ENCODE results near the gene TMEM45A.
"Not testable (repeated sequence)": the region's sequence is repeated elsewhere in the genome, so short reads cannot be mapped to it uniquely, and the experiment has no call there.

Gene TMEM45A

DNA sequence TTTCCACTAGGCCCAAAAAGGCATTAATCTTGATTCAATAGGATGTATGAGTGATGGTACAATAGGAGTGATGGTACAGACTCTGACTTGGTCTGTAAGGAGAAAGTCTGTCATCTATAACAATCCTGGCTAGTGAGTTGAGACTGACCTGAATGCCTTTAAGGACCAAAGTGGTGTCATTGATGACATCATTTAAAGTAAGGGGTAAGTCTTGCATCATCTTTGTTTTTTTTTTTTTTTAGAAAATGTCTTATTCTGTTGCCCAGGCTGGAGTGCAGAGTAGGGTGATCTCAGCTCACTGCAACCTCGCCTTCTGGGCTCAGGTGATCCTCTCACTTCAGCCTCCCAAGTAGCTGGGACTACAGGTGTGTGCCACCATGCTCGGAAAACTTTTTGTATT lies 5.6 kb upstream of the TMEM45A start:
- DNase-seq, result no peak

DNA sequence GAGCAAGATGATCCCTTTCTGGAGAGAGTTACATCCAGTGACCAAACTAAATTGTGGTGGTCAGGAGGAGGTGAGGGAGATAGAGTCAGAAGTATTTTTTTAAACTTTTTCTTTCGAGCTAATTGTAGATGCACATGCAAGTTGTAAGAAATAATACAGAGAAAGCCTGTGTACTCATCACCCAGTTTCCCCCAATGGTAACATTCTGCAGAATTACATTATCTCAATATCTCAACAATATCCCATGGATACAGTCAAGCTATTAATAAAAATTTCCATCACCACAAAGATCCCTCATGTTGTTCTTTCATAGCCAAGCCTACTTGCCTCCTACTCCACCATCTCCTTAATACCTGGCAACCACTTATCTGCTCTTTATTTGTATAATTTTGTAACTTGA lies 3.3 kb upstream of the TMEM45A start:
- DNase-seq, result no peak

DNA sequence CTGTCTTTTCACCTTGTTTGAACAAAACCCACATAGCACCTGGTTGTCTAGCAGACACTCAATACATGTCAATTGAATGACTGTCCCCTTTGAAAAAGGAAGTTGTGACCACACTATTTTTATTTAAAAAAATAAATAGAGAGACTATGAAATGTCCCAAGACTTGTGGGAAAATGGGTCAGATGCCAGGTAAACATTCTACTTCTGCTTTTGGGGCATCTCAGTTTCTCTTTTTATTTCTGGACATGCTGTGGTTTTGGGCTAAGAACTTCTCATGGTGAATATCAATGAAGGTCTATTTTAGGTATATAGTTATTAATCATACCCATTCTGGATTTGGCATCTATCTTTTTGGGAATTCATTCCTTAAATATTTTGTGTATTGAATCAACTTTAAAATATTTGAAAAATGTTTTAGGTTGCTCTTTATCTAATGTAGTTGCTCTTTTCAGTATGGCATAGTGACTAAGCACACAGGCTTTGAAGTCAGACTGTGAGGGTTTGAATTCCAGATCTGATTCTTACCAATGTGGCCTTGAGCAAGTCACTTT lies 4.4 kb downstream of the TMEM45A start:
- DNase-seq, result no peak

DNA sequence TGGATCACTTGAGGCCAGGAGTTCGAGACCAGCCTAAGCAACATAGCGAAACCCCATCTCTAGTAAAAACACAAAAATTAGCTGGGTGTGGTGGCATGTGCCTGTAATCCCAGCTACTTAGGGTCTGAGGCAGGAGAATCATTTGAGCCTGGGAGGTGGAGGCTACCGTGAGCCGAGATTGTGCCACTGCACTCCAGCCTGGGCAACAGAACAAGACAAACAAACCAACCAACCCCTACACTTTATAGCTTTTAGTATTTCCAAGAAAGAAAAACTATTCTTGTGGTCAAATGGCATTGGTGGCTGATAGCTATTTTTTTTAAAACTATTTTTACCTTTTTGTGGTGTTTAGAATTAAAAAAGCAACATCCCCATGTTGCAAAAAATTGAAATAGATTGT lies 7.2 kb downstream of the TMEM45A start:
- DNase-seq, result no peak

DNA sequence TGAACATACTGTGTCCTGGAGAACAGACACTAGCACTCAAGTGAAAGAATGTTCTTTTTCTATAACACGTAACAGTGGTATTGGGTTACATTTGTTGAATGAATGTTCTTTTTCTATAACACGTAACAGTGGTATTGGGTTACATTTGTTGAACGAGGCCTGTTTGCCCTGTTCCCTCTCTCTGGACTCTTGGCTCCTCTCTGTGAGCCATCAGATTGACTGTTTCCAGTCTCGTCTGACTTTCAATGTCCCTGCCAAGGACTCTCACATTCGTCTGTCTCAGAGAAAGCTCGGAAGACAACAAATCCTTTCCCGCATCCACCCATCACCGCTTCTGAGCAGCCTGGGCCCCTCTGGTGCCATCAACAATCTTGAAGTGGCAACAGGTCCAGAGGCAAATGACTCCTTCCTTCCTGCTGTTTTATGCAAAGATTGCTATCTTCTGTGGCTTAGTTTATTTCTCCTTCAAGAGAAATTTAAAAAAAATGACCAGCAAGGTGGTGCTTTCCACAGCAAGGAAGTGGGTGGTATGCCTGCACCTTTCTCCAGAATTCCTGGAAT lies 8.0 kb downstream of the TMEM45A start:
- no peak for DNase-seq

DNA sequence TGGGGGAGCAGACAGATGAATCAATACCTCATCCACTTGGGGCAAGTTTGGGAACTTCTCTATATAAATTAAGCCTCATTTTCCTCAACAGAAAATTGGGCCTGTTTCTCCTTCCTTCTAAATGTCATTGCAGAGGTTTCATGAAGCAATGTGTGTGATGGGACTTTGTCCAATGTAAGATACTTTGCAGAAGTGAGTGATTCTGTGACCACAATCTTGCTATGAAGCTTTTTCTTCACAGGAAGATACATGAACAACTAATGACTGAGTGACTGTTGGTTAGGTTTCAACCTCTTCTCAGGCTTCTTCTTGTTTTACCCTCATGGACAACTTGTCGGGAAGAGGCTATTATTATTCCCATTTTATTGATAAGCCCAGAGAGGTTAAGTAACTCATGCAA lies 11.0 kb downstream of the TMEM45A start:
- no peak for DNase-seq

DNA sequence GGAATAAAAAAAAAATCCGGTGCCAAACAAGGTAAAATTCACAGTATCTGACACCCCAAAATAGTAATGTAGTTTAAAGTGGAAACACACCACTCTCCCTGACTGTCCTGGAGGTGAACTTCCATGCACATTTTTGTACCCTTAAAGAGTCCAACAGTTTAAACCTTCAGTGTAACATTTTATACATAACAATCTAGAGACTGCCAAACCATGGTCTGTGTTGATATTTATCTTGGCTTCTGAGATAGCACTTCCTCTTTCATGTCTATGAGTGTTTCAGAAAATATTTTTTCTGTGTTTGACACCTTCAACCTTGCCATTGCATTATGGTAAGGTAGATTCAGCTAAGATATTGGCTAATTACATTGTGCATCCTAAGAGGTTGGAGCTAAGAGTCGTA lies 13.9 kb downstream of the TMEM45A start:
- no peak for DNase-seq

DNA sequence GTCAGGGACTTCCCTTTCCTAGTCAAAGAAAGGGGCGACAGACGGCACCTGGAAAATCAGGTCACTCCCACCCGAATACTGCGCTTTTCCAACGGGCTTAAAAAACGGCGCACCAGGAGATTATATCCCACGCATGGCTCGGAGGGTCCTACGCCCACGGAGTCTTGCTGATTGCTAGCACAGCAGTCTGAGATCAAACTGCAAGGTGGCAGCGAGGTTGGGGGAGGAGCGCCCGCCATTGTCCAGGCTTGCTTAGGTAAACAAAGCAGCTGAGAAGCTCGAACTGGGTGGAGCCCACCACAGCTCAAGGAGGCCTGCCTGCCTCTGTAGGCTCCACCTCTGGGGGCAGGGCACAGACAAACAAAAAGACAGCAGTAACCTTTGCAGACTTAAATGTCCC lies 17.4 kb downstream of the TMEM45A start:
- DNase-seq, result not testable (repeated sequence)

DNA sequence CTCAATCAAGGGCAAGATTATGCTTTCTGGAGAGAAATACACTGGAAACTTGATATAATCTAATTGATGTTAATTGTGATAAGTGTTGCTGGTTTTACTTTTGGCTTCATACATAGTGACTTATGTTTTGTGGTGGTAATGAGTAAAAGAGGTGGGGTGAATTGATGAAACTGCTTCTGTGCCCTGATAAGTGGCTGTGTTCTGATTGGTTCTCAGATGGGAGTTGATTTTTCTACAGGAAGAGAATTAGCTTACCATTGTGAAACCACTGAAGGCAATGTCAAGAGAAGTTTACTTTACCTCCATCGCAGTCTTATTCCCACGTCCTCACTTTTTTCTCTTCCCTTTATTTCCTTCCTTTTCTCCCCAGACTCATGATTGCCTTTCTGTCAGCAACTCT lies 23.8 kb downstream of the TMEM45A start:
- no peak for DNase-seq

DNA sequence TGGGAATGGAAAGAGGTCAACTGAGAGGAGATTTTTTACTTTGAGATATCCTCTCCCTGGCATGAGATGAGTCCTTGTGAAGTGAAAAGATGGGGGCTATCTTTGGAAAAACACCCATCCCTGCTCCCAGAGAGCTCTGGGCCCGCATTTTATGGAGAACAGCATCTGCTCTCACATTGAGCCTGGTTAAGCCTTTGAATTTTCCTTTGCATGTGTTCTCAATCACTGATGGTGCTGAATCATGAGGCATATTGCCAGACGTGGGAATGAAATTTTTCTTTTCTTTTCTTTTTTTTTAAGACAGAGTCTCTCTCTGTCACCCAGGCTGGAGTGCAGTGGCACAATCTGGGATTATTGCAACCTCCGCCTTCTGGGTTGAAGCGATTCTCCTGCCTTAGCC lies 24.4 kb downstream of the TMEM45A start:
- DNase-seq, result no peak

DNA sequence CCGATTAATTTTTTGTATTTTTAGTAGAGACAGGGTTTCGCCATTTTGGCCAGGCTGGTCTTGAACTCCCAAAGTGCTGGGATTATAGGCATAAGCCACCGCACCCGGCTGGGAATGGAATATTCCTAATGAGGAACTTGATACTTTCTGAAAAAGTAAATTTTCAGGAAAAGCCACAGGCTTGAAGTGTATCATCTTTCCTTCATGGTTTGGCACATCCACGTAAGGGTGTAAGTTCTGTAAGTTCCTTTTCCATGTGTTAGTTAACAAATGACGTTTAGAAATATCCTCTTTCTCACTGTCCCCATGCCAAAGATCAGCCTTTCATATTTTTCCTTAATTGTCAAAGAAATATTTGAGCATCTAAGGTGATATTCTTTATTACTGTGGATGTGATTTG lies 24.9 kb downstream of the TMEM45A start:
- no peak for DNase-seq

DNA sequence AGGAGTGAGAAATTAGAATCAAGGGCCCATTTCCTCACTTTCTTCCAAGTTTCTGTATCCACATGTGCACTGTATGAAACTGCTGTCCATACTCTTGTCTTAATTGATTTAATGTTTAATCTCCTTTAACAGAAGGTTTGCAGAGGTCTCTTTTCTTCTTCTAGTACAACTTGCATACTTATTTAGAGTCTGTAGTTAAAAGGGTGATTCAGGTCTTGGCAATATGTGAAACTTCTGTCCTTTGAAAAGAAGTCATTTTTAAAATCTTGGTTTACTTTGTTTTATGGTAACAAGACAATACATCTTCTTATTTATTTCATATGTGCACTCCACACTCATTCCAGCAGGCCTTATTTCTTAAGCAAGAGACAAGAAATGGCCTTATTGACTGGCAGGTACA lies 25.8 kb downstream of the TMEM45A start:
- DNase-seq, result no peak

DNA sequence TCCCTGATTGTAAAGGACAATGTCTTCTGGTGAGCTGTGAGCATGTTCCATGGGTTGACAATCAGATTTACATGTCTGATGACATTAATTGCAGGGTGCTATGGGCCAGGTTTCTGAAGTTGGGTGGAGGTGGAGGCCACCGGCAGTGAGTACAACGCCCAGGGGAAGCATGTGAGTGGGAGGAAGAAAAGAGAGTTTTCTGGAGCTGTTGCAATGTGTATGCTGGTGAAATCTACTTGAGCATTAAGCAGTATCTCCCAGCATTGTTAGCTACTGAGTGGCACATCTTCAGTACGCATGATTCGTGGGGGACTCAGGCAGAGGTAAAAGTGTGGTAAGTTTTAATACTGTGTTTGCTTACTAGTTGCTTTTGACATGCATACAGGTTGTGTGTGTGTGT lies 26.6 kb downstream of the TMEM45A start:
- no peak for DNase-seq

DNA sequence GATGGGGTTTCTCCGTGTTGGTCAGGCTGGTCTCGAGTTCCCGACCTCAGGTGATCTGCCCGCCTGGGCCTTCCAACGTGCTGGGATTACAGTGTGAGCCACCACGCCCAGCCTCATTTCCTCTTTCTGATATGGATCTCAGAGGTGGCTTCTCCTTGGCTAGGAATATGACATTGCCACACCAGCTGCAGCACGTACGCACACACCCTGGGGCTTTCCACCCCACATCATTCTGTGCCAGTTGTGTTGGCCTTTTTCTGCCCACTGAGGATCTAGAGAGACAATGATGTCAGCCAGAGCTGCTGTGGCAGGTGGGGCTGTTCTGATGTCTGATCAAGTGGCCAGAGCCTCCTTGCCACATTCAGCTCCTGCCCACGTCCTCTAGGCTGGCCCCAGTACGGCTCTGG lies 29.0 kb downstream of the TMEM45A start:
- DNase-seq, result no peak

DNA sequence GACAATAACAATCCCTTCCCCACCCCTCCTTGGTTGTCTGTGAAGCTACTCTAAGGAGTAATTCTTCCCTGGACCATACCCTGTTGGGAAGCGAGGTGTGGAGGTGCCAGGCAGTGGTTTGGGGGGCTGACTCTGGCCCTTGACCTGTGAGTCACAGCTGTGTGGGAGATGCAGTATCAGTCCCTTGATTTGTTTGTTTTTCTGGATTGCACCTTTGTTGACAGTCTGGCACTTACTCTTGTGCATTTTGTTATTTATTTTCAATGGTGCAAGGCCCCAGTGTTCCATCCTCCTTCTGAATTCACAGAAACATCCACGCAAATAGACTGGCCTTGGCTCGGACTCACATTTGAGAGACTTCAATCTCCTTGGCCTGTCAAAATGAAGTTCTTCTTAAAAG lies 29.7 kb downstream of the TMEM45A start:
- no peak for DNase-seq

DNA sequence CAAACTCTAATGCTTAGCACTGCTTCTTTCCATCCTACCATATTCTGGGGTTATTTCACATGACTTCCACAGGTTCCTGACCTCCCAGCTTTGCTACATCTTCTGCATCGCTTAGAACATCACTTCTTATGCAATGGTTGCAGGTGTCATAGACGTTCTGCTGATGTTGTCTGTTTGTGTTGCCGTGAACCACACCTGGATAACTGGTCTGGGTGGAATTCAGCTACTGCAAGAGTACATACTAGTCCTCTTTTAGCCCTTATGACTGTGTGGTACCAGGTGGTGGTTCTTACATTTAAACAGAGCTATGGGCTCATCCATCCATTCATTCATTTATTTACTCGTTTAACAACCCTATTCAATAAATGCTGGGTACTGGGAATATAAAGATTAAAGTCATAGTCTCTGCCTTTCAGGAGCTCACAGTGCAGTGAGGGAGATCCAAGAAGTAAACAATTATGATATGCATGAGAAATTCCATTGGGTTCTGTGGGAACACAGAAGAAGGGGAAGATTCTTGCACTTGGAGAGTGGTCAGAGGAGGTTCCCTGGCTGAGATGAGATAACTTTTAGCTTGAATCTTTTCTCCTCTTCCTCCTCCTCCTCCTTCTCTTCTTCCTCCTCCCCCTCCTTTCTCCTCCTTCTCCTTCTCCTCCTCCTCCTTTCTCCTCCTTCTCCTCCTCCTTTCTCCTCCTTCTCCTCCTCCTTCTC lies 30.8 kb downstream of the TMEM45A start:
- DNase-seq, result no peak

DNA sequence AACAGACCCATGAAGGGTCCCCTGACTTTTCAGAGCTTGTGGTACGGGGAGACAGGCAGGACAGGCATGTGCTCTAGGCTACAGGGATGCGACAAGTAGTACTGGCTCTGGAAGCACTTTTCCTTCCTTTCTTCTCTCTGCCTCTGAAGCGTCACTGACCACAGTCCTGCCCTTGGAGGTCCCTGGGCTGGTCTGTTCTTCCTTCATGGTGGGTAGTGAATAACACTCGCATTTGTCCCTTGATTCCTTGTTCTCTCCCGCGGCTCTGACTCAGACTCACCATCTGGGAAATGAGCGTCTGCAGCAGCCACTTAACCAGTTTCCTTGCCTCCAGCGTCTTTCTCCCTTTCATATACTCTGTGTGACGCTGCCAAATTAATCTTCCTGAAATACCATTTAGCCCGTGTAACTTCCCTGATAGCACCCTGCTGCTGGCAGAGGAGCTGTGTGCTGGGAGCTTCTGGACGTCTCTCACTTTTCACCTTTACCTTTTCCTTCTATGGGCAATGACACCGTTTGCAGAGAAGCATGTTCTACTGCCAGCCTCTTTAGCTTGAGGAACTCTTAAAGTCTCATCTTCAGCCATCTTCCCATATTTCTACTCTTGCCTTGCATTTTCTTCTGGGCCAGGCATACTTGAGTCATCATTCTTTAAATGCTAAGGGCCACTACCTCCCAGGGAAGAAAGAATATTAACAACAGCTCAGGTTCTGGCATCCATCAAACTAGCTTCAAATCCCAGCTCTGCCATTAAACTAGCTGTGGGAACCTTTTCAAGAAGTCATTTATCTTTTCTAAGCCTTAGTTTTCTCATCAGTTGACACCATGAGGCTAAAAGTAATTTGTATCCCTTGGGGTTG lies 33.6 kb downstream of the TMEM45A start:
- no peak for DNase-seq

DNA sequence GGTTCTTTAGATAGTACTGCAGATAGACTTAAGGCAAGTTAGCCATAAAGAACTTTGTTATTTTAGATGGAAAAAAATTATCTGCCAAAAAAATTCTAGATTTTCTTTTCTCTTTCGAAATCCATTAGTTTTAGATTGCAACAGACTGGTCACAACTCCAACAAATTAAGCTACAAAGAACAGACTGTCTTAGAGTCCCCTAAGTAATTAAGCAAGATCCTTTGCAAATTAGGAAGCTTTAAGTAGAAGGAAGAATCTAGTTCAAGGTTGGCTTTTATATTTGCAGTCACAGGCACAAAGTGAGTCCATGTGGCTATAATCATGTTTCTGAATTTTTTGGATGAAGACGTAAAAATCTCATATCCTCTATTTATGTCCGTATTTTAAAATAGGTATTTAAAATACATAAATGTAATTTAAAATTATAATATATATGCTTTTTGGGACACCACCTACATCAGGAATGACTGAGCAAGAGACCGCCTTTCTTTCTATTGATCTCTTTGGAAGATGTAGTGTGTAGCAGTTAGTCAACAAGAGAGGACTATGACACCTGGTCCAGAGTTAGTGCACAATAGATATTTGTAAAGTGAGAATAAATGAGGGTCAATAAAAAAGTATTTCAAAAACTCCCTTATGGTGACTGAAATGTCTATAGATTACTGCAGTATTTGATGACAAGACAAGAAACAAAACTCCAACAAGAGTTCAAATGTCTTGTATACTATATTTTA lies 34.4 kb downstream of the TMEM45A start:
- no peak for DNase-seq

DNA sequence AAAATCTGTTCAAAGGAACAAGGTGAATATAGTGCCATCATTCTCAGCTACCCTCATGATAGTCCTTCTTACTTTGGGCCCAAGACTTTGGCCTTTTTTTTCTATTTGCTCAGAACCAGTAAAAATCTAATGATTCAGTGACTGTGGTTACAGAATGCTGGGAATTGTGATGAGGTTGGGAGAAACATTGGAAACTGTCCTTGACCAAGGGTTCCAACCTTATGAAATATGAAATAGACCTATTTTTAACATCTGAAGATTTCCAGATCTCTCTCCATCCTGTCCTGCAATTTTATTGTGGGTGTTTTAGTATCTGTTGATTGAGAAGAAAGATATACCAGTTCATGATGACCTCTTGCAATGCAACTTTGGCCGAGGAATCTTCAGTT lies 34.9 kb downstream of the TMEM45A start:
- no peak for DNase-seq

DNA sequence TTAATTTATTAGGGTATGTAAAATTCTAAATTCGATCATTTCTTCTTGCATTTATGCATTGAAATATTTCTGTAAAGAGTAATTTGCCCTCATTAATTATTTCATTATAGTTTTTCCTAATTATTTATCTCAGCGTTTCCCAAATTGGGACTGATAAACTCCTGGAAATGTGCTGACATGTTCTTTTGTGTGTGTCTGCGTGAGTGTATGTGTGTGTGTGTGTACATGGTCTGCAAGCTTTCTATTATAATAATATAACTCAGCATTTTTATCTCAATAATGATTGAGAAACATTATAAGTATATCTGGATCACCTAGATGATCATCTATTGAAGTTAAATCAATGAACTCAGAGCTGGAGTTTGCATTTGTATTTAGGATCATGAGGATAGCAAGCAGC lies 38.7 kb downstream of the TMEM45A start:
- no peak for DNase-seq

DNA sequence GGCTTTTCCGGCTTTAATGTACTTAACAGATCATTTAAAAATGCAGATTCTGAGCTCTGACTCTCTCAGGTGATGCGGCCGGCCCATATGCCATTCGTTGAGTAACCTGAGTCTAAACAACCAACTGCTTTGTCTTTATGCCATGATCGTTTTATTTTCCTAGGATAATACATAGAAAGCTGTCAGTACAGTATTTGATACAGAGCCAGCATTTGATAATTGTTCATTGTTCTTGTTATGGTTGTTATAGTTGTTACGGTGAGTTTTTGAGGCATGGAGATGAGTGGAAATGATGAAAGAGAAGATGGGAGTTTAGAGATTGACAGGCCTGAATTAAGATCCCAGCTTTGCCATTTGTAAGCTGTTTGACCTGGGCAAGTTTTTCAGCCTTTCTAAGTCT lies 40.0 kb downstream of the TMEM45A start:
- no peak for DNase-seq

DNA sequence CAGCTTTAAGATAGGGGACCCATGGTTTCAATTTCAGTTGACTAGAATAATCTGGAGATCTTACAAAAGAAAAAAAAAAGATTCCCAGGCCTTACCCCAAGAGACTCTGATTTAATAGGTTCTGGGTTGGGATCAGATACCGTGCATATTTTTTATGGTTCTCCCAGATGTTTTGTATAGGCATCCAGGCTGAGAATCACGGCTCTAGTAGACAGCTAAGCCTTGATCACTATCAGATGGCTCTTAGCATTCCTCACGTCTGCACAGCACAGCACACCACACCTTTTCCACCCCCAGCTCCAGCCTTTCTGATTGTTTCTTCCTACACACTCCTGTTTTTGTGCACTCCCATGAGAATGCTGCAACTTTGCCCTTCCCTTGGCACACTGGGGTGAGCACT lies 40.8 kb downstream of the TMEM45A start:
- DNase-seq, result no peak

DNA sequence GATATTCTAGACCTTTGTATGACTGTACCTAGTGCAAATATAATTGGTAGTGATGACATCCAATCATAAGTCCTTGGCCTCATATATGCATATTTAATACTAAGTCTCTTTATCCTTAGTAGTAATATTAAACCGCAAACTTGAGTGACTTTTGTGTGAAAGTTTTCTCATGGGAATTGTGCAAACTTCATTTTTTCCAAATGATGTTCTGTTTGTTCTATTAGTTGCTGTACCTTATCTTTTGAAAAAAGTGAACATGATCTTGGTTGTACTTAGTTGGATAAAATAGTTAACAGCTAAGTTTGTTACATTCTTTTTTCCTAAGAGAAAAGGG lies 43.2 kb downstream of the TMEM45A start:
- no peak for DNase-seq
